ENCODE results near the gene DENND1C.
A peak's percentile ranks its signal among the peaks of the same experiment; 100 is the strongest.

DENND1C gene

DNA sequence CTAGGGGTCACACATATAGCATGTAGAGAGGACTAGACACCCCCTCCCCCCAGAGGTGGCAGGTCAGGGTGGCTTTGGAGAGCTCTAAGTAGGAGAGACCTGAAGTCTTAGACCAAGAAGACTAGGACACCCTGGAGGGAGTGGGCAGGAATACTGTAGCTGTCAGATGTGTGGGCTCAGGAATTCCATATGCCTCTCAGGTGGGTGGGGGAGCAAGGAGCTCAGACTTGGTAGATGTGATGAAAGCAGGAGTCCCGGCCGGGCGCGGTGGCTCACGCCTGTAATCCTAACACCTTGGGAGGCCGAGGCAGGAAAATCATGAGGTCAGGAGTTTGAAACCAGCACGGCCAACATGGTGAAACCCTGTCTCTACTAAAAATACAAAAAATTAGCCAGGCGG is 15.9 kb downstream of the DENND1C start:
- H3K27ac ChIP-seq (ENCODE audit: insufficient read depth, low read length, poor library complexity, severe bottlenecking) = no peak overlapping the region
- peaks cover 11% of the 10 kb centered on the region for H3K4me1 ChIP-seq (ENCODE audit: control insufficient read depth, insufficient read depth, low read length, poor library complexity, severe bottlenecking)
- H3K27me3 ChIP-seq (replicated peaks; ENCODE audit: control insufficient read depth, insufficient read depth, low read length, poor library complexity, severe bottlenecking) = no peaks in the 10 kb centered on the region
- peaks cover 11% of the 10 kb centered on the region for H3K36me3 ChIP-seq (ENCODE audit: control insufficient read depth, insufficient read depth, low read length)
- no peak for DNase-seq
- H3K9me3 ChIP-seq (ENCODE audit: control insufficient read depth, low read length) = no peaks in the 10 kb centered on the region
- no peak overlapping the region for H3K4me3 ChIP-seq (ENCODE audit: insufficient read depth, low read depth, low read length, poor library complexity, severe bottlenecking)

DNA sequence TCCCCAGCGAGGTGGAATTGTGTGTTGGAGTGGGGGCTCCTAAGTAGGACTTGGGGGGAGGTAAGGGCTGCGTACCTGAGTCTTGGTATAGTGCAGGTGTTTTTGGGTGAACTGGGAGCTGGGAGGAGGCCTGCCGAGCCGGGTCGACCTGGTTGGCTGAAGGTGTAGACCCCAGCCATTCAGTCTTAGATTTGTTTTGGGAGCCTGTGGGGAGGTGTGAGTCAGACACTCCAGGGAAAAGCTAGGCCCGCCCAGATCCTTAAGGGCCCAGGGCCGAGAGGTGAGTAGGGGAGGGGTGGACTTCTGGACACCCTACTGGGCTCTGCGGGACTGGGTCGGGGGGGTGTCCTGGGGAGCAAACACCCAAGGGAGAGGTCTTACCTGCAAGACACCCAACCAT is 16.6 kb downstream of the DENND1C start:
- H3K27ac ChIP-seq (ENCODE audit: insufficient read depth, low read length, poor library complexity, severe bottlenecking) = no peak overlapping the region
- peaks cover 8% of the 10 kb centered on the region for H3K36me3 ChIP-seq (ENCODE audit: control insufficient read depth, insufficient read depth, low read length)
- no peaks in the 10 kb centered on the region for H3K9me3 ChIP-seq (ENCODE audit: control insufficient read depth, low read length)
- no peak overlapping the region for H3K4me3 ChIP-seq (ENCODE audit: insufficient read depth, low read depth, low read length, poor library complexity, severe bottlenecking)
- no peak for DNase-seq
- H3K4me1 ChIP-seq (ENCODE audit: control insufficient read depth, insufficient read depth, low read length, poor library complexity, severe bottlenecking) = peaks cover 11% of the 10 kb centered on the region
- H3K27me3 ChIP-seq (replicated peaks; ENCODE audit: control insufficient read depth, insufficient read depth, low read length, poor library complexity, severe bottlenecking) = no peaks in the 10 kb centered on the region

DNA sequence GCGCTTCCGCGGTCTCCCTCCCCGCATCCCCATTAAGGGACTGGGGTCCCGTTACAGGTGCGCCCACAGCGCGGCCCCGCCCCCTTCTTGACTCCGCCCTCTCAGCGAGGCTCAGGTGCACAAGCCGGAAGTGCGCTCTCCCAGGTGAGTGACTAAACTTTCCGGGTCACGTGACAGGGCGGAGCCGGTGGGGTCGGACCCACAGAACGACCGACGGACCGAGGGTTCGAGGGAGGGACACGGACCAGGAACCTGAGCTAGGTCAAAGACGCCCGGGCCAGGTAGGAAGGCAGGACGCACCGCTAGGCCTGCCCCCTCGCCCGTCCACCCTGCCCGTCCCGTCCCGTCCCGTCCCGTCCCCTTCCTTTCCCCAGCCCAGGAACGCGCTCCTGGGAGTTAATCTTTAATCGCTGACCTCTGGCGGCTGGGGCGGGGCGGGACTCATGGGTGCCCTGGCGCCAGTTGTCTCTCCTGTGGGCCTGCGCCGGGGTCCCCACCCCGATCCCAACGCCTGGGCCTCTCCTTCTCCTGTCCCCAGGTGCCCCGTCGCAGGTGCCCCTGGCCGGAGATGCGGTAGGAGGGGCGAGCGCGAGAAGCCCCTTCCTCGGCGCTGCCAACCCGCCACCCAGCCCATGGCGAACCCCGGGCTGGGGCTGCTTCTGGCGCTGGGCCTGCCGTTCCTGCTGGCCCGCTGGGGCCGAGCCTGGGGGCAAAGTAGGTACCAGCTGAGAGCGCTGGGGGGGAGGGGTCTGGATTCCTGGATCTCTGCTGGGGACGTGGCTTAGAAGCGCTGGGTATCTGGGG is 17.3 kb downstream of the DENND1C start, which contains the start of gene CRB3:
CRB3 (plus strand) TSS at position 202 of the 804 bp plus-strand sequence; CDS start at position 633, 431 bp downstream.
- no peaks in the 10 kb centered on the region for H3K27me3 ChIP-seq (replicated peaks; ENCODE audit: control insufficient read depth, insufficient read depth, low read length, poor library complexity, severe bottlenecking)
- peak in 2 of 3 donors; percentile 26 to 32 for DNase-seq
- peaks cover 8% of the 10 kb centered on the region for H3K36me3 ChIP-seq (ENCODE audit: control insufficient read depth, insufficient read depth, low read length)
- no peaks in the 10 kb centered on the region for H3K9me3 ChIP-seq (ENCODE audit: control insufficient read depth, low read length)
- H3K4me3 ChIP-seq (ENCODE audit: insufficient read depth, low read depth, low read length, poor library complexity, severe bottlenecking) = peak within 1 kb of the TSS; percentile 43
- no peak within 1 kb of the TSS for H3K27ac ChIP-seq (ENCODE audit: insufficient read depth, low read length, poor library complexity, severe bottlenecking)
- peaks cover 12% of the 10 kb centered on the region for H3K4me1 ChIP-seq (ENCODE audit: control insufficient read depth, insufficient read depth, low read length, poor library complexity, severe bottlenecking)

DNA sequence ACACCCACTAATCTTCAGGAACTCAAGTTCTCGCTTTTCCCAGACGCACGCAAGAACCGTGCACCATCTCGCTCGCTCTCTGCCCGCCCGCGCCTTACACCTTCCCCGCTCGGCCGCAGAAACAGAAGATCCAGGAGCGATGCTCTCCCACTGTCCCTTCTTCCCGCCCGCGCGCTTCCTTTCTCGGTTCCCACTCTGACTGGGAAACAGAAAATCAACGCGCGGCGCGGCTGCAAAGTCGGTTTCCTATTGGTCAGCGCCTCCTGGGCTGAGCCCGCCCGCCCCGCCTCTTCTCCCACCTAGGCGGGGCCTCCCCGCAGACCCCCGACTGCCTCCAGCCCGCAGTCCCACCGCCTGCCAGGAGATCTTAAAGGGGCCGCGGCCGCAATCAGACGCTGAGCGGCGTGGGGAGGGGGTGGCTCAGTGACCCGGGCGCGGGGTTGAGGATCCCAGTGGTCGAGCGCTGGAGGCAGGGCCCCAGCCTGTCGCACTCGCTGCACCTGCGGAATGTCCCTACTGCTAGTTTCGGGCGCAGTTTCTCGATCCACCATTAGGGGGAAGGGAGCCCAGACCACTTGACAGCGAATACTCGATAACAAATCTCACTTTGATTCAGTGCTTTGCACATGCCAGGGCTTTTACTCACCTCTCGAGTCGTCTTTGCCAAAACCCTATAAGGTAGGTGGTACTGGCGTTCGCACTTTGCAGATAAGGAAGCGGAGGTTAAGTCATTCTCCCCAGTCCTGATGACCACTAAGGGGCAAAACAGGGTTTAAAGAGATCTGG is 21.3 kb downstream of the DENND1C start:
- Histone ChIP-seq H3K9me3 (ENCODE audit: control insufficient read depth, low read length) (no peaks in the 10 kb centered on the region), H3K36me3 (ENCODE audit: control insufficient read depth, insufficient read depth, low read length) (peaks cover 3% of the 10 kb centered on the region), H3K27me3 (replicated peaks; ENCODE audit: control insufficient read depth, insufficient read depth, low read length, poor library complexity, severe bottlenecking) (no peaks in the 10 kb centered on the region), H3K4me1 (ENCODE audit: control insufficient read depth, insufficient read depth, low read length, poor library complexity, severe bottlenecking) (peaks cover 18% of the 10 kb centered on the region), H3K27ac (ENCODE audit: insufficient read depth, low read length, poor library complexity, severe bottlenecking) (peak overlapping the region; percentile 87), H3K4me3 (ENCODE audit: insufficient read depth, low read depth, low read length, poor library complexity, severe bottlenecking) (peak overlapping the region; percentile 80)
- peak; percentile 87 to 93 (median 91) for DNase-seq

DNA sequence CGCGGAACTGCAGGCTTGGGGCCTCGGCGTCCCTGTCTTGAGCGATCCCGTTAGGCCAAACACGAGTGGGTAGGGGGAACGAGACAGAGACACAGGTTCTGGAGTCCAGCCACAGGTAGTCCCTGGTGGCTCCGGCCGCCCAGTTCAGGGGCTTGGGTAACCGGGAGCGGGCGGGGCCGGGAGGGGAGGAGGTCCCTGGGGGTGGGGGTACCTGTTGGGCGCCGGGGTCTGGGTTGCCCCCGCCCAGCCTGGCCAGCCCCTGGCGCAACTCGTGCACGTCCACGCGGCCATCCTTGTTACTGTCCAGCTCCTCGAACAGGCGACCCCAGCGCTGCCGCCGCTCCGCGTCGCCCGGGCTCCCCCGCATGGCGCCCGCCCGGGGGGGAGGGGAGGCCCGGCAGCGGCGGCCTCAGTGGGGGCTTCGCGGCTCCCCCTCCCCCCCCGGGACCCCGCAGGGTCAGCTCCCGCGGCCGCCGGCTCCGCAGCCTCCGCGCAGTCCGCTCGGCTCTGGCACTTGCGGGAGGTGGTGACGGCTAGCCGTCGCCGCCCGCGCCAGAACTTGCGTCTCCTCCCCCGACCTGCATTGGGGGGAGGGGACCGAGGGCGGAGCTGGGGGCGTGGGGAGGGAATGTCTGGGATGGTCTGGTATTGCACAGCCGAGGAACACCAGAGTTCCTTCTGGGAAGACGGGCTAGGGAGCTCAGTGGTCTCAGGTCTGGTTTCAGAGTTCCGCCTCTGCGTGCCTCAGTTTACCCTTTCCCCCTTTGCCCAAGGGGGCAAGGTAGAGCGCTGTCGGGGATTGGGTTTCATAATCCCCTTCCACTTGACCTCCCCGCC is 22.1 kb downstream of the DENND1C start, which contains the start of gene SLC25A23:
SLC25A23 (minus strand) TSS at position 531 of the 837 bp plus-strand sequence; CDS start at position 367, 164 bp downstream.
- DNase-seq = peak in 2 of 3 donors; percentile 32 to 57
- H3K4me3 ChIP-seq (ENCODE audit: insufficient read depth, low read depth, low read length, poor library complexity, severe bottlenecking) = peak within 1 kb of the TSS; percentile 80
- H3K27me3 ChIP-seq (replicated peaks; ENCODE audit: control insufficient read depth, insufficient read depth, low read length, poor library complexity, severe bottlenecking) = no peaks in the 10 kb centered on the region
- H3K9me3 ChIP-seq (ENCODE audit: control insufficient read depth, low read length) = no peaks in the 10 kb centered on the region
- H3K36me3 ChIP-seq (ENCODE audit: control insufficient read depth, insufficient read depth, low read length) = peaks cover 7% of the 10 kb centered on the region
- H3K4me1 ChIP-seq (ENCODE audit: control insufficient read depth, insufficient read depth, low read length, poor library complexity, severe bottlenecking) = peaks cover 14% of the 10 kb centered on the region
- H3K27ac ChIP-seq (ENCODE audit: insufficient read depth, low read length, poor library complexity, severe bottlenecking) = peak within 1 kb of the TSS; percentile 87

DNA sequence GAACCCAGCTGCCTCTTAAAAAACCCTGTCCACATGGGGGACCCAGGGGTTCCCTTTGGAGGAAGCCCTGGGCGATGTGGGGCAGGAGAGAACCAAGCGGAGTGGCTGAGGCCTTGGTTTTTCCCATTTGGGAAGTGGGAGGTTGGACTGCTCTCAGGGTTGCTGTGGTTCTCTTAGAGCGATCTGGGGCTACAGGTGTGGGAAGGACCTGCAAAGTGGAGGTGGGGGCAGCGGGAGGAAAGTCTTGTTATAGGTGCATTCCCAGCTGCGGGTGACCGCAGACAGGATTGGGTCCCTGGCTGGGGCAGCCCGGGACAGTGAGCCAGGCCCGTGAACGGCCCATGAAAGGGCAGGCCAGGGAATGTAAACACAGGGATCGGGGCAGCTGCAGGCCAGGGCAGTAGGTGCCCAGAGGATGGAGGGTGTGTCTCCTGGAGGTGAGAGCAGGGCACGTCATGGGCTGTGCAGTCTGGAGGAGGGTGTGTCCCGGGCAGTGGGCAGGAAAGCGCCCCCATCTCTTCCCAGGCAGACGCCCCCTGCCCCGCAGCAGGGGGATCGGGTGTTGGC is 22.8 kb downstream of the DENND1C start:
- Histone ChIP-seq H3K36me3 (ENCODE audit: control insufficient read depth, insufficient read depth, low read length) (peaks cover 14% of the 10 kb centered on the region), H3K27me3 (replicated peaks; ENCODE audit: control insufficient read depth, insufficient read depth, low read length, poor library complexity, severe bottlenecking) (no peaks in the 10 kb centered on the region), H3K4me3 (ENCODE audit: insufficient read depth, low read depth, low read length, poor library complexity, severe bottlenecking) (peak overlapping the region; percentile 80), H3K27ac (ENCODE audit: insufficient read depth, low read length, poor library complexity, severe bottlenecking) (no peak overlapping the region), H3K9me3 (ENCODE audit: control insufficient read depth, low read length) (peaks cover 2% of the 10 kb centered on the region), H3K4me1 (ENCODE audit: control insufficient read depth, insufficient read depth, low read length, poor library complexity, severe bottlenecking) (peaks cover 7% of the 10 kb centered on the region)
- DNase-seq = no peak

DNA sequence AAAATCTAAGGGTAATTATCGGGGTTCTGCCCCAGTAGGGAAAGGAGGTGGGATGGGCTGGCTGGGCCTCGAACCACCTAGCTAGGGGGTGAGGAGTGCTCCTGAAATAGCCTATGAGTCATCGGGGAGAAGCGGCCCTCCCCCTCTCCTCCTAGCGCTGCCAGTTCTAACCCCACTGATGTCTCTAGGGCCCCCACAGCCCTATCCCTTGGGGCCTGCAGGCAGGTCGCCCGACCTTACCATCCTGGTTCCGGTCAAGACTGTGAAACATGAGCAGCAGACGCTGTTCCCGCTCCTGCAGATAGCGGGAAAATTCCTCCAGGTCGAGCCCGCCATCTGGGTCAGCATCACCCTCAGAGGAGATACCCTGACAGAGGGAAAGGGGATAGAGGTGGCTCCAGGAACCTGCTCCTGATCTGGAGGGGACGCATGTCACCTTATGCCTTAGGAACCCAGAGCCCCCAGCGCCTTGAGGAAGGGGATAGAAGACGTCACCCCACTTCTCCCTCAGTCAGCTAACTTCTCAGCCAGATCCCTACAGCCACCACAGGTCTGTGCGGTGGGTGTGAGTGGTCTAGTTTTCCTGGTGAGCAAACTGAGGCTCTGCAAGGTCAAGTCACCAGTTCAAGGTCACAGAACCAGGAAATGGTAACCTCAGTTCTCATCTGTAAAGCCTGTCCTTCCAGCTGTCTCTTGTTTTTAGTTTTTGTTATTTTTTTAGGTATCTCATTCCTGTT is 23.5 kb downstream of the DENND1C start:
- Histone ChIP-seq H3K27me3 (replicated peaks; ENCODE audit: control insufficient read depth, insufficient read depth, low read length, poor library complexity, severe bottlenecking) (no peaks in the 10 kb centered on the region), H3K27ac (ENCODE audit: insufficient read depth, low read length, poor library complexity, severe bottlenecking) (no peak overlapping the region), H3K9me3 (ENCODE audit: control insufficient read depth, low read length) (peaks cover 3% of the 10 kb centered on the region), H3K4me3 (ENCODE audit: insufficient read depth, low read depth, low read length, poor library complexity, severe bottlenecking) (no peak overlapping the region), H3K4me1 (ENCODE audit: control insufficient read depth, insufficient read depth, low read length, poor library complexity, severe bottlenecking) (peaks cover 7% of the 10 kb centered on the region), H3K36me3 (ENCODE audit: control insufficient read depth, insufficient read depth, low read length) (peaks cover 15% of the 10 kb centered on the region)
- no peak for DNase-seq

DNA sequence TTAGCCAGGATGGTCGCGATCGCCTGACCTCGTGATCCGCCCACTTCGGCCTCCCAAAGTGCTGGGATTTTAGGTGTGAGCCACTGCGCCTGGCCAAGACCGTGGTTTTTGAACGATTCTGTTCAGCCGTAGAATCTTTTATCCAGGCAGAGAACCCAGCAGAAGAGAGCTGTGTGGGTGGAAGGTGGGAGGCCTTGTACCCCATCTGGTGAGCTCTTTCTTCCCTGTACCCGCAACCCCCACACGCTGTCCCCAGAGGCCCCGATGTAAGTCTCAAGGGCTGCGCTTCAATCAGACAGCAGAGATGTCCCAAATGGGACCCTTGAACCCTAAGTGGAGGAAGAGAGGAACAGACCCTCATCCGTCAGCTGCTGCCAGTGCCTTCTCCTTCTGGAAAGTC is 25.7 kb downstream of the DENND1C start:
- peaks cover 3% of the 10 kb centered on the region for H3K9me3 ChIP-seq (ENCODE audit: control insufficient read depth, low read length)
- H3K27ac ChIP-seq (ENCODE audit: insufficient read depth, low read length, poor library complexity, severe bottlenecking) = no peak overlapping the region
- no peak overlapping the region for H3K4me3 ChIP-seq (ENCODE audit: insufficient read depth, low read depth, low read length, poor library complexity, severe bottlenecking)
- DNase-seq = no peak
- no peaks in the 10 kb centered on the region for H3K27me3 ChIP-seq (replicated peaks; ENCODE audit: control insufficient read depth, insufficient read depth, low read length, poor library complexity, severe bottlenecking)
- peaks cover 15% of the 10 kb centered on the region for H3K36me3 ChIP-seq (ENCODE audit: control insufficient read depth, insufficient read depth, low read length)
- H3K4me1 ChIP-seq (ENCODE audit: control insufficient read depth, insufficient read depth, low read length, poor library complexity, severe bottlenecking) = peaks cover 7% of the 10 kb centered on the region

Measured in effector memory CD4-positive, alpha-beta T cell (primary cell).